ENCODE results near the gene MS4A13.

DNA sequence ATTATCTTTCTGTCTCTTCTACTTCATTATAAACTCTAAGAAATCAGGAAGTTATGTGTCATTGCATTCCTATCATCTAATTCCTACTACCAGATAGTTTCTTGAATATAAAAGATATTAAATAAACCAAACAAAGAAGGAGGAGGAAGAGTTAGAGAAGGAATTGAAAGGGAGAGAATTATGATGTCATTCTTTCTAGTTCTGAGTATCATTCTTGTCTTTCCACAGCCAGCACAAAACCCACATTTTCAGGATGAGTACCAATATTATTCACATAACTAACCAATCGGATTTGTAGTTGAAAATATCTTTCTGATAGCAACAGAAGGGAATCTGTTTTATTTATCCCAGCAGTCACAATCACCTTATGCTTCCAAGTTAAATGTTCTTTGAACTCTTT is 13.3 kb downstream of the MS4A13 start:
- TF ChIP-seq, protein P1, sequence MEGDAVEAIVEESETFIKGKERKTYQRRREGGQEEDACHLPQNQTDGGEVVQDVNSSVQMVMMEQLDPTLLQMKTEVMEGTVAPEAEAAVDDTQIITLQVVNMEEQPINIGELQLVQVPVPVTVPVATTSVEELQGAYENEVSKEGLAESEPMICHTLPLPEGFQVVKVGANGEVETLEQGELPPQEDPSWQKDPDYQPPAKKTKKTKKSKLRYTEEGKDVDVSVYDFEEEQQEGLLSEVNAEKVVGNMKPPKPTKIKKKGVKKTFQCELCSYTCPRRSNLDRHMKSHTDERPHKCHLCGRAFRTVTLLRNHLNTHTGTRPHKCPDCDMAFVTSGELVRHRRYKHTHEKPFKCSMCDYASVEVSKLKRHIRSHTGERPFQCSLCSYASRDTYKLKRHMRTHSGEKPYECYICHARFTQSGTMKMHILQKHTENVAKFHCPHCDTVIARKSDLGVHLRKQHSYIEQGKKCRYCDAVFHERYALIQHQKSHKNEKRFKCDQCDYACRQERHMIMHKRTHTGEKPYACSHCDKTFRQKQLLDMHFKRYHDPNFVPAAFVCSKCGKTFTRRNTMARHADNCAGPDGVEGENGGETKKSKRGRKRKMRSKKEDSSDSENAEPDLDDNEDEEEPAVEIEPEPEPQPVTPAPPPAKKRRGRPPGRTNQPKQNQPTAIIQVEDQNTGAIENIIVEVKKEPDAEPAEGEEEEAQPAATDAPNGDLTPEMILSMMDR (IDR thresholded peaks at IDR 0.05) = no peak
- no peak for TF ChIP-seq EP300 (IDR thresholded peaks at IDR 0.05)
- TF ChIP-seq POLR2A (IDR thresholded peaks at IDR 0.05) = no peak
